OCI-LY1 (cell line): Measurements from ENCODE around the gene FBXO11.
"Not testable (repeated sequence)": the region's sequence is repeated elsewhere in the genome, so short reads cannot be mapped to it uniquely, and the experiment has no call there.

Experiments used
- H2AFZ ChIP-seq: fragments of 200-600 bp; sonication (generic), shearing (Covaris generic); 2 replicates; pipeline ENCODE4 v1.6.0; 2014; ENCODE audit warnings: antibody characterized with exemption, mild to moderate bottlenecking, low read length
- H3F3A ChIP-seq: fragments of 200-600 bp; sonication (generic), shearing (Covaris generic); 2 replicates; pipeline ENCODE4 v1.6.0; 2014; ENCODE audit warnings: mild to moderate bottlenecking, antibody characterized with exemption, low read length, moderate library complexity; ENCODE audit not compliant: insufficient read depth
- H3K27ac ChIP-seq: fragments of 200-600 bp; sonication (generic); 2 replicates; pipeline ENCODE4 v1.5.1; 2014; ENCODE audit warnings: low read length, mixed run types, mild to moderate bottlenecking, low read depth; ENCODE audit not compliant: poor library complexity, severe bottlenecking
- H3K27me3 ChIP-seq: fragments of 200-600 bp; sonication (generic); 2 replicates; pipeline ENCODE4 v1.6.0; 2014; ENCODE audit warnings: antibody characterized with exemption, mild to moderate bottlenecking, low read length, moderate library complexity; ENCODE audit not compliant: insufficient read depth
- H3K36me3 ChIP-seq: fragments of 200-600 bp; sonication (generic); 2 replicates; pipeline ENCODE4 v1.6.1; 2014; ENCODE audit warnings: mild to moderate bottlenecking, antibody characterized with exemption, low read length, moderate library complexity, mixed read lengths; ENCODE audit not compliant: insufficient read depth
- H3K4me1 ChIP-seq: fragments of 200-600 bp; sonication (generic); 2 replicates; pipeline ENCODE4 v1.5.1; 2014; ENCODE audit warnings: mild to moderate bottlenecking, low read length, moderate library complexity; ENCODE audit not compliant: insufficient read depth, severe bottlenecking
- H3K4me2 ChIP-seq: fragments of 200-600 bp; sonication (generic), shearing (Covaris generic); 2 replicates; pipeline ENCODE4 v1.6.1; 2014; ENCODE audit warnings: low read length
- H3K4me3 ChIP-seq: fragments of 200-600 bp; sonication (generic); 2 replicates; pipeline ENCODE4 v1.5.1; 2014; ENCODE audit warnings: low read length, low read depth, mild to moderate bottlenecking, mixed read lengths; ENCODE audit not compliant: poor library complexity, severe bottlenecking
- H3K79me2 ChIP-seq: fragments of 200-600 bp; shearing (Covaris generic); 2 replicates; pipeline ENCODE4 v1.6.1; 2016; ENCODE audit warnings: mixed run types, low read length, mixed read lengths; ENCODE audit not compliant: insufficient read depth
- H3K9ac ChIP-seq: fragments of 200-600 bp; sonication (generic), shearing (Covaris generic); 2 replicates; pipeline ENCODE4 v1.6.1; 2014; ENCODE audit warnings: mild to moderate bottlenecking, low read length, mixed read lengths
- H3K9me2 ChIP-seq: fragments of 200-600 bp; sonication (generic), shearing (Covaris generic); 2 replicates; pipeline ENCODE4 v1.6.1; 2014; ENCODE audit warnings: low read depth, mild to moderate bottlenecking, low read length, mixed read lengths
- H3K9me3 ChIP-seq: fragments of 200-600 bp; shearing (Covaris generic); 2 replicates; pipeline ENCODE4 v1.6.1; 2014; ENCODE audit warnings: low read length, mixed read lengths
- H4K20me1 ChIP-seq: fragments of 200-600 bp; sonication (generic), shearing (Covaris generic); 2 replicates; pipeline ENCODE4 v1.6.0; 2016; ENCODE audit warnings: mild to moderate bottlenecking, low read length; ENCODE audit not compliant: insufficient read depth
- EZH2 ChIP-seq: fragments of 200-600 bp; sonication (generic), shearing (Covaris generic); IDR thresholded peaks from 2 replicates; pipeline ENCODE4 v1.8.0; 2017; ENCODE audit warnings: borderline replicate concordance, mixed run types, mild to moderate bottlenecking, antibody characterized with exemption, low read length, moderate library complexity, mixed read lengths
- TF ChIP-seq, protein P1 (sequence below): fragments of 200-600 bp; sonication (generic), shearing (Covaris generic); IDR thresholded peaks from 2 replicates; pipeline ENCODE4 v1.5.1; 2017; ENCODE audit warnings: mild to moderate bottlenecking, antibody characterized with exemption, low read length, moderate library complexity, mixed read lengths

The FBXO11 gene

DNA sequence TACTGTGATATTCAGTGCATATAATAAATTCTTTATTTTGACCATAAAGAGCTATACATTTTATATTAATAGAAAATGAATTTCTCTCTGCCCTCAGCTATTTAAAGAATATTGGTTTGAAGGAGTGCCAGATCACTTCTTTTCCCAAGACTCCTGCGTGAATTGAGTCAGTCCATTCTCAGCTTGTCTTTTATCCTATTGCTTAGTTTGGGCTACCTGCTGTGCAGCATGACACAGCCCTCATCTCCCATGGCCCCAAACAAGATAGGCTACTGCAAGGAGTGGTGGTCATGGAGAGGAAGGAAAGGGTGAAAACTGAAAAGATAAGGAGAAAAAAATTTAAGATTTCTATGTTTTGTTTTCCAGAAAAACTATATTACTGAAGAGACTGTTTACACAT lies 10.1 kb upstream of the FBXO11 start:
- H3K27ac ChIP-seq, result no peak overlapping the region
- no peak for TF ChIP-seq EZH2
- H3K4me3 ChIP-seq, result no peak overlapping the region
- no peaks in the 10 kb centered on the region for H3K79me2 ChIP-seq
- no peaks in the 10 kb centered on the region for H4K20me1 ChIP-seq
- no peaks in the 10 kb centered on the region for H3K36me3 ChIP-seq
- no peaks in the 10 kb centered on the region for H3K9me3 ChIP-seq
- no peaks in the 10 kb centered on the region for H3K9me2 ChIP-seq
- H3K4me2 ChIP-seq, result no peak overlapping the region
- H3K4me1 ChIP-seq, result no peaks in the 10 kb centered on the region
- no peak overlapping the region for H3K9ac ChIP-seq
- H3K27me3 ChIP-seq, result no peaks in the 10 kb centered on the region
- no peak overlapping the region for H2AFZ ChIP-seq
- H3F3A ChIP-seq, result no peaks in the 10 kb centered on the region

DNA sequence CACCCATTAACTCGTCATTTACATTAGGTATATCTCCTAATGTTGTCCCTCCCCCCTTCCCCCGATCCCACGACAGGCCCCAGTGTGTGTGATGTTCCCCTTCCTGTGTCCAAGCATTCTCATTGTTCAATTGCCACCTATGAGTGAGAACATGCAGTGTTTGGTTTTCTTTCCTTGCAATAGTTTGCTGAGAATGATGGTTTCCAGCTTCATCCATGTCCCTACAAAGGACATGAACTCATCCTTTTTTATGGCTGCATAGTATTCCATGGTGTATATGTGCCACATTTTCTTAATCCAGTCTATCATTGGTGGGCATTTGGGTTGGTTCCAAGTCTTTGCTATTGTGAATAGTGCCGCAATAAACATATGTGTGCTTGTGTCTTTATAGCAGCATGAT lies 4.4 kb upstream of the FBXO11 start:
- not testable (repeated sequence) for H3K36me3 ChIP-seq, H3K9ac ChIP-seq, H3K4me2 ChIP-seq, H3K27me3 ChIP-seq, H3K4me3 ChIP-seq, H3K4me1 ChIP-seq, H3K79me2 ChIP-seq, H3K9me3 ChIP-seq, H3K9me2 ChIP-seq, H3F3A ChIP-seq, H3K27ac ChIP-seq, H2AFZ ChIP-seq, H4K20me1 ChIP-seq

DNA sequence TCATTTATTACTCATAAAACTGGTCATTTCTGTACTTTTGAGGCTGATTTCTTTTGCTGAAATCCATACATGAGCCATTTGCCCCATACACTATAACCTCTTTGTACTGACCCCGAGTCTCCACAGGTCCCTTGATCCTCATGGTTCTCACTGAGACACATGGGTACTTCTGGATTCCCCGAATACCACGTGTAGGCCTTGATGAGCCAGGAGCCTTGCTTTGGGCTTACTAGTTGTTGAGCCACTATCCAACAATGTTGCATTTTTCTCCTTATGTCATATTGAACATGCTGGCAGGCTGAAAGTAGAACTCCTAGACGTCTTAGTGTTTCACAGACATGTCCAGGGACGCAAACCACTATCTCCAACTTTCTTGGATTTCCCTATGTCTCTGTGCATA lies 2.4 kb upstream of the FBXO11 start:
- no peaks in the 10 kb centered on the region for H3K9me2 ChIP-seq
- TF ChIP-seq EZH2, result no peak
- TF ChIP-seq, protein P1, sequence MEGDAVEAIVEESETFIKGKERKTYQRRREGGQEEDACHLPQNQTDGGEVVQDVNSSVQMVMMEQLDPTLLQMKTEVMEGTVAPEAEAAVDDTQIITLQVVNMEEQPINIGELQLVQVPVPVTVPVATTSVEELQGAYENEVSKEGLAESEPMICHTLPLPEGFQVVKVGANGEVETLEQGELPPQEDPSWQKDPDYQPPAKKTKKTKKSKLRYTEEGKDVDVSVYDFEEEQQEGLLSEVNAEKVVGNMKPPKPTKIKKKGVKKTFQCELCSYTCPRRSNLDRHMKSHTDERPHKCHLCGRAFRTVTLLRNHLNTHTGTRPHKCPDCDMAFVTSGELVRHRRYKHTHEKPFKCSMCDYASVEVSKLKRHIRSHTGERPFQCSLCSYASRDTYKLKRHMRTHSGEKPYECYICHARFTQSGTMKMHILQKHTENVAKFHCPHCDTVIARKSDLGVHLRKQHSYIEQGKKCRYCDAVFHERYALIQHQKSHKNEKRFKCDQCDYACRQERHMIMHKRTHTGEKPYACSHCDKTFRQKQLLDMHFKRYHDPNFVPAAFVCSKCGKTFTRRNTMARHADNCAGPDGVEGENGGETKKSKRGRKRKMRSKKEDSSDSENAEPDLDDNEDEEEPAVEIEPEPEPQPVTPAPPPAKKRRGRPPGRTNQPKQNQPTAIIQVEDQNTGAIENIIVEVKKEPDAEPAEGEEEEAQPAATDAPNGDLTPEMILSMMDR, result no peak
- no peaks in the 10 kb centered on the region for H3F3A ChIP-seq
- no peak overlapping the region for H3K4me2 ChIP-seq
- no peaks in the 10 kb centered on the region for H4K20me1 ChIP-seq
- no peak overlapping the region for H3K4me3 ChIP-seq
- no peaks in the 10 kb centered on the region for H3K27me3 ChIP-seq
- no peaks in the 10 kb centered on the region for H3K36me3 ChIP-seq
- H3K27ac ChIP-seq, result no peak overlapping the region
- peaks cover 14% of the 10 kb centered on the region for H3K79me2 ChIP-seq
- H3K9me3 ChIP-seq, result no peaks in the 10 kb centered on the region
- H3K9ac ChIP-seq, result no peak overlapping the region
- peaks cover 10% of the 10 kb centered on the region for H3K4me1 ChIP-seq
- no peak overlapping the region for H2AFZ ChIP-seq

DNA sequence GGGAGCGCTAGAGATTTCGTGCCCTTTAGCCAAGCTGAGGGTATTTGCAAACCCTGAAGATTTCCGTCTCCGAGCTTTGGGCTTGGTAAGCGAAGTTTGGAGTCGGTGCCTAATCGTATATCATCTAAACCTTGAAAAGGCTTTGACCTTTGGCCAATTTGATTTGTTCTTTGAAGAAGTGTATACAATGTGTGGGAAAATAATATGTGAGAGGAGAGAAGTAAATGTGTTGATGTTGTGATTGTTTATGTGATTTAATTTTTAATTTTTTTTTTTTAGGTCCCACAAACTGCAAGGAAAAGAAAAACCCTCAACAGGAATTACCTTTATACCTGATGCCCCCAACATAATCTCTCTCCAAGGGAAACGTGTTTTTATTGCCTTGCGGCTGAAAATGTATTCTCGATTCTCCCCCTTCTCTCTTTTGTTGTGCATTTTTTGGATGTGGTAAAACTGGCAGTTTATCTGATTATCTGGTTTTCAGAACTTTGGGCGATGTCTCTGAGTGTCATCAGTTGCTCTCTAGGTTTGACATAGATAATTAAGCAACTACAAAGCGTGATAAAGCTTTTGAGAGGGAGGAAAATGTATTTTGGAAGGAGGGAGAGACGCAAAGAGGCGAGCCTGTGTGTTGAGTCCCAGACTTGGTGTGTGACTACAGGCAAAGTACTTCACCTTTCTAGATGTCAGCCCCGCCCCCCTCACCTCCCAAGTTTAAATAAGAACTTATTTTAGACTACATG lies 912 bp upstream of the FBXO11 start:
- Histone ChIP-seq H3K36me3 (no peaks in the 10 kb centered on the region), H3K9me3 (no peaks in the 10 kb centered on the region), H2AFZ (no peak overlapping the region; the same call in 1 of the 2 replicates), H3K27me3 (no peaks in the 10 kb centered on the region), H3K4me3 (peak overlapping the region; percentile 93), H3K27ac (peak overlapping the region; percentile 82), H3K79me2 (peaks cover 29% of the 10 kb centered on the region), H3K4me1 (peaks cover 25% of the 10 kb centered on the region), H3K4me2 (peak overlapping the region; percentile 68), H4K20me1 (no peaks in the 10 kb centered on the region), H3K9me2 (no peaks in the 10 kb centered on the region), H3F3A (no peaks in the 10 kb centered on the region), H3K9ac (peak overlapping the region; percentile 65)
- TF ChIP-seq, protein P1, result no peak
- TF ChIP-seq EZH2, result no peak
